Cardiac fibroblast (primary cell): ENCODE measurements around the gene IL6R.

Experiments
- DNase-seq, 2 donors: peaks; one replicate each; pipeline versions ENCODE4 v3.0.0 to v3.0.0-alpha.2; 2010; ENCODE audit warnings: low read depth in 2 of 2
- H3K4me3 ChIP-seq, 2 donors: replicated peaks in 1 of 2; 1 replicate in 1 of 2; 2 replicates in 1 of 2; pipeline ENCODE4 v1.5.1; 2011; ENCODE audit warnings: low read depth in 2 of 2, low read length in 2 of 2, mild to moderate bottlenecking in 2 of 2, moderate library complexity in 1 of 2
- TF ChIP-seq, protein P1 (sequence below): IDR thresholded peaks from one replicate; pipeline ENCODE4 v1.5.1; 2011; ENCODE audit warnings: low read depth, mild to moderate bottlenecking, low read length, inconsistent platforms

IL6R gene

DNA sequence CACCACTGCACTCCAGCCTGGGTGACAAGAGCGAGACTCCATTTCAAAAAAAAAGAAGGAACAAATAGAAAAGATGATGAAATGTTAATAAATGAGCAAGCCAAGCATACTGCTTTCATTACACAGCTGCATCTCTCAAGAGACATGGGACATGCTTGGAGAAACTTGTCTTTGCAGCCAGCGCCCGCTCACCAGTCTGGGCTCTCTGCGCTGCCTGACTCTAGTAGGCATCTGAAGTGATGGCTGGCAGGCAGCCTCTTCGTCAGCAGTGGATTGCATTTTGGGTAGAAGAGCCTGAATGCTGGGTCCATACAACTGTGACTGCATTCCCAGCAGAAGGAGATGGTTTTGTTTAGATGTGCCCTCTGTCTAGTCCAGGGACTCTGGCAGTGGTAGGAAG, 48.0 kb downstream of the IL6R start:
- TF ChIP-seq, protein P1, sequence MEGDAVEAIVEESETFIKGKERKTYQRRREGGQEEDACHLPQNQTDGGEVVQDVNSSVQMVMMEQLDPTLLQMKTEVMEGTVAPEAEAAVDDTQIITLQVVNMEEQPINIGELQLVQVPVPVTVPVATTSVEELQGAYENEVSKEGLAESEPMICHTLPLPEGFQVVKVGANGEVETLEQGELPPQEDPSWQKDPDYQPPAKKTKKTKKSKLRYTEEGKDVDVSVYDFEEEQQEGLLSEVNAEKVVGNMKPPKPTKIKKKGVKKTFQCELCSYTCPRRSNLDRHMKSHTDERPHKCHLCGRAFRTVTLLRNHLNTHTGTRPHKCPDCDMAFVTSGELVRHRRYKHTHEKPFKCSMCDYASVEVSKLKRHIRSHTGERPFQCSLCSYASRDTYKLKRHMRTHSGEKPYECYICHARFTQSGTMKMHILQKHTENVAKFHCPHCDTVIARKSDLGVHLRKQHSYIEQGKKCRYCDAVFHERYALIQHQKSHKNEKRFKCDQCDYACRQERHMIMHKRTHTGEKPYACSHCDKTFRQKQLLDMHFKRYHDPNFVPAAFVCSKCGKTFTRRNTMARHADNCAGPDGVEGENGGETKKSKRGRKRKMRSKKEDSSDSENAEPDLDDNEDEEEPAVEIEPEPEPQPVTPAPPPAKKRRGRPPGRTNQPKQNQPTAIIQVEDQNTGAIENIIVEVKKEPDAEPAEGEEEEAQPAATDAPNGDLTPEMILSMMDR, result no peak
- H3K4me3 ChIP-seq, result no peak overlapping the region
- peak in 1 of 2 donors; percentile 25 for DNase-seq

DNA sequence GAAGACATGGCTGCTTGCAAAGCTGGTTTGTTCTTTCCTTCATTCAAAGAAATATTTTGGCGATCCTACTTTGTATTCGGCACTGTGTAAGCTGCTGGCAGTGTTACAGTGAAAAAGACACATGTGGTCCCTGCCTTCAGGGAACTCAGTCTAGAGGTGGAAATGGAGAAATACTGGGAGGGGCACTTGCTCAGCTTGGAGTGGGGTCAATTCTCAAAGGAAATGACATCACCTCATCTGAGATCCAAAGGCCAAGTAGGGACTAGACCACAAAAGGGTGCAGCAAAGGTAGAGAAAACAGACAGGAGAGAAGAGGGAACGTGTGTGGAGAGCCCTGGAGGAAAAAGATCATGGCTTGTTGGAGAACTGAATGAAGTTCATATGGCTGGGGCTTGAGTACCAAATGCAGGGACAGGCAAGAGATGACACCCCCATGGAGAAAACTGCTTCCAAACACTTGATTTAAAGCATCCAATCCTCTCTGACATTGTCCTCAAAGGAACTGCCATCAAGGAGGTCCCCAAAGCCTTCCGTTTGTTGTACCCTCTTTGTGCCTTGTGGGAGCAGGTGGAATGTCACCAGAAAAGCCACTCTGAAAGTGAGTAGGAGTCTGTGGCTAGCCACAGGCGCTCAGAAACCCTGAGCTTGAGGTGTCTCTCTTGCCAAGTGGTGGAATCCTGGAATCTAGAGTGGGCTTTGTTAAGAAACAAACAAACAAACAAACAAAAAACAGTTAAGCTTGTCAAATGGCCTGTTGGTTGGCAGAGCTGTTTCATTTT, 48.6 kb downstream of the IL6R start:
- peak; percentile 80 to 84 for DNase-seq

DNA sequence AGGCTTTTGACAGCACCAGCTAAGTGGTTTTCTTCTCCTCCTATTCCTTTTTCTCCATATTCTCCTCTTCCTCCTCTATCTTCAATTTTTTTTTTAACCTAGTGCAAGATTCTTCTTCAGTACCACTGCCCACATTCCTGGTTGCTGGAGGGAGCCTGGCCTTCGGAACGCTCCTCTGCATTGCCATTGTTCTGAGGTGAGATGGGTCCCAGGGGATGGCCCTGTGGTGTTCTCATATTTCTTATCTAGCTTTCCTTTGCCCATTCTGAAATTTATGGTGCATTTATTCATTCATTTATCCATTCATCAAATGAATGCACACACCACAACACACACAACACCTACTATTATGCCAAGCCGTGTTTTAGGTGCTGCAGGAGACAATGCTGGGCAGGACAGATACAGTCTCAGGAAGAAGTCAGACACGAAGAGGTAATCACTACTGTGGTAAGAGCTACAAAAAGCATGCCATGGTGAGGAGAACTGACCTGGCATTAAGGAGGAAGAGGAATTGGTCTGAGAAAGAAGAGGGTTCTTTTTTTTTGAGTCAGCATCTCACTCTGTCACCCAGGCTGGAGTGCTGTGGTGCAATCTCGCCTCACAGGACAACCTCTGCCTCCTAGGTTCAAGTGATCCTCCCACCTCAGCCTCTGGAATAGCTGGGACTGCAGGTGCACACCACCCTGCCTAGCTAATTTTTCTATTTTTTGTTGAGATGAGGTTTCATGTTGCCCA, 49.4 kb downstream of the IL6R start:
- no peak for DNase-seq
- H3K4me3 ChIP-seq, result no peak overlapping the region
- TF ChIP-seq, protein P1, result no peak

More for the DNA sequence above, 48.6 kb downstream of the IL6R start:
- no peak overlapping the region for H3K4me3 ChIP-seq
- TF ChIP-seq, protein P1, result no peak

DNA sequence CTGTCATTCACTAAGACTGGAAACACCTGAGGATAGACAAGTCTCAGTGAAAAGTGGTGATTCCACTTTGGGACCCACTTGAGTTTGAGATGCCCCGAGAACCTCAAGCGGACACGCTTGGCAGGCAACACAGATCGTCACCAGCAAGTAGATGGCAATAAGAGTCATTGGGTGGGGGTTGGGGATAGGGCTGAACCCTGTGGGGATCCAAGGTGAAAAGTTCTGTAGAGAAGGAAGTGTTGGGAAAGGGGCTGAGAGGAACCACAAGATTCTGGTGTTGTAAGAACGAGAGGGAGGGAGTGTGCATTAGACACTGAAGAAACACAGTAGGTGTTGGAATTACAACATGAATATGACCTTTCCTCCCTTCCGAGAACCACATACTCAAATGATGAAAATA, 51.5 kb downstream of the IL6R start:
- H3K4me3 ChIP-seq, result no peak overlapping the region
- DNase-seq, result no peak
- TF ChIP-seq, protein P1, result no peak

DNA sequence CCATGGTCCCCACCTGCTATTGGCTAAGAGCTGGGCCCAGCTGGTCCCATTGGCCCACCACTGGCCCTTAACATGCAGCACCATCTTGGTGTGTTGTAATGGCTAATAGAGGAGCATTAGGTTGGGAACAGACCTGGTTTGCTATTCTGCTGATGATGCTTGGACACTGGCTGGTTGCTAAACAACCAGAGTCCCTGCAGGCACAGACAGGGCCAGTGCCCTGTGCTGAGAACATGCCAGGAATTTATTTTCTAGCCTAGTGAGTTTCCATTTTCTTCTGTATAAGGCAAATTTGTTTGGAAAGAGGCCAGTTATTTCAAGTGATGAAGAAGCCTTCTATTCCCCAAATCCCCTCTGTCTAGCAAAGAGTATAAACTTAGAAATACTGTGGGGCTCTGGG, 53.9 kb downstream of the IL6R start:
- no peak overlapping the region for H3K4me3 ChIP-seq
- TF ChIP-seq, protein P1, result no peak
- DNase-seq, result no peak

DNA sequence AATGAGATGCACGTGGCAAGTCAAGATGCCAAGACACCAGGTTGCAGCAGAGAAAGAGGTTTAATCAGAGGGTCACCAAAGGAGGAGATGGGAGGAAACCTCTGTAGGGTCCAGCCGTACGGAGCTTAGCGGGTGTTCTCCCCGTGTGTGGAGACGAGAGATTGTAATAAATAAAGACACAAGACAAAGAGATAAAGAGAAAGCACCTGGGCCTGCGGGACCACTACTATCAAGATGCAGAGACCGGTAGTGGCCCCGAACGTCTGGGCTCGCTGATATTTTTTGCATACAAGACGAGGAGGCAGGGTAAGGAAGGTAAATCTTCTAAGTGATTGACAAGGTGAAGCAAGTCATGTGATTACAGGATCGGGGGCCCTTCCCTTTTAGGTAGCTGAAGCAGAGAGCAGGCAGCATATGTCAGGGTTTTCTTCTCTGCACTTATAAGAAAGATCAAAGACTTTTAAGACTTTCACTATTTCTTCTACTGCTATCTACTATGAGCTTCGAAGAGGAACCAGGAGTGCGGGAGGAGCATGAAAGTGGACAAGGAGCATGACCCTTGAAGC, 55.6 kb downstream of the IL6R start:
- TF ChIP-seq, protein P1, result no peak
- H3K4me3 ChIP-seq, result no peak overlapping the region
- DNase-seq, result no peak
